Measurements from ENCODE around the gene LAMA3. TPM values are rescaled to one million over a fixed set of nuclear protein-coding genes. Genes with fewer than 3 reads are reported as not detected.

Gene LAMA3, protein sequence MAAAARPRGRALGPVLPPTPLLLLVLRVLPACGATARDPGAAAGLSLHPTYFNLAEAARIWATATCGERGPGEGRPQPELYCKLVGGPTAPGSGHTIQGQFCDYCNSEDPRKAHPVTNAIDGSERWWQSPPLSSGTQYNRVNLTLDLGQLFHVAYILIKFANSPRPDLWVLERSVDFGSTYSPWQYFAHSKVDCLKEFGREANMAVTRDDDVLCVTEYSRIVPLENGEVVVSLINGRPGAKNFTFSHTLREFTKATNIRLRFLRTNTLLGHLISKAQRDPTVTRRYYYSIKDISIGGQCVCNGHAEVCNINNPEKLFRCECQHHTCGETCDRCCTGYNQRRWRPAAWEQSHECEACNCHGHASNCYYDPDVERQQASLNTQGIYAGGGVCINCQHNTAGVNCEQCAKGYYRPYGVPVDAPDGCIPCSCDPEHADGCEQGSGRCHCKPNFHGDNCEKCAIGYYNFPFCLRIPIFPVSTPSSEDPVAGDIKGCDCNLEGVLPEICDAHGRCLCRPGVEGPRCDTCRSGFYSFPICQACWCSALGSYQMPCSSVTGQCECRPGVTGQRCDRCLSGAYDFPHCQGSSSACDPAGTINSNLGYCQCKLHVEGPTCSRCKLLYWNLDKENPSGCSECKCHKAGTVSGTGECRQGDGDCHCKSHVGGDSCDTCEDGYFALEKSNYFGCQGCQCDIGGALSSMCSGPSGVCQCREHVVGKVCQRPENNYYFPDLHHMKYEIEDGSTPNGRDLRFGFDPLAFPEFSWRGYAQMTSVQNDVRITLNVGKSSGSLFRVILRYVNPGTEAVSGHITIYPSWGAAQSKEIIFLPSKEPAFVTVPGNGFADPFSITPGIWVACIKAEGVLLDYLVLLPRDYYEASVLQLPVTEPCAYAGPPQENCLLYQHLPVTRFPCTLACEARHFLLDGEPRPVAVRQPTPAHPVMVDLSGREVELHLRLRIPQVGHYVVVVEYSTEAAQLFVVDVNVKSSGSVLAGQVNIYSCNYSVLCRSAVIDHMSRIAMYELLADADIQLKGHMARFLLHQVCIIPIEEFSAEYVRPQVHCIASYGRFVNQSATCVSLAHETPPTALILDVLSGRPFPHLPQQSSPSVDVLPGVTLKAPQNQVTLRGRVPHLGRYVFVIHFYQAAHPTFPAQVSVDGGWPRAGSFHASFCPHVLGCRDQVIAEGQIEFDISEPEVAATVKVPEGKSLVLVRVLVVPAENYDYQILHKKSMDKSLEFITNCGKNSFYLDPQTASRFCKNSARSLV (N-terminal part only)
- 34.8 to 44.8 TPM (median 42.7 TPM) in 5 replicates for total RNA-seq (2022; extraction: Qiagen RNA extraction)

DNA sequence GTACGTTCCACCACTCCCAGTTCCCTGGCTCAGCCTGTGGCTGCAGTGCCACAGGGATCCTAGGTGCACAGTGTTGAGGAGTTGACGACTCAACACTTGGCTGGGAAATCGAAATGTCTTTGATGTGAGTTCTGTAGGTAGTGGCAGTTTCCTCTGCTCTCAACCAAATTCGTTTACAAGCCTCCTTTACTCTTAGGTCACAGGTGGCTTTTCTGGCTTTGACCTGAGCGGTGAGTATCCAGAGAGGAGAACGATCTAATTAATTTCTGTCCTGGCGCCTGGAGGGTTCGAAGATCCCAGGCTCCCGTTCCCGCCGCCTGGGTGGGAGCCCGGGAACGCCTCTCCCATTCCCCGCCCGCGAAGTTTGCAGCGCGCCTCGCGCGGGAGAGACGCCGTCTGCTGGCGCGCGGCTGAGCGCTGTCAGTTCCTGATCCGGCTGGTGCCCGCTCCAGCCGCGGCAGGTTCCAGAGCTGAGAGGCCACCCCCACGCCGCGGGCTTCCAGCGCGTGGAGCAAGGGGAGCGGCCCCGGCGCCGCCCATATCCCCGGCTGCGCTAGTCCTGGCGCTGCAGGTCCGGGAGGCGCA, at the start of gene LAMA3:
Gene LAMA3, plus strand, starts transcription at position 423 of the 585 bp plus-strand sequence. CDS start 231 bp downstream, outside the sequence.

DNA sequence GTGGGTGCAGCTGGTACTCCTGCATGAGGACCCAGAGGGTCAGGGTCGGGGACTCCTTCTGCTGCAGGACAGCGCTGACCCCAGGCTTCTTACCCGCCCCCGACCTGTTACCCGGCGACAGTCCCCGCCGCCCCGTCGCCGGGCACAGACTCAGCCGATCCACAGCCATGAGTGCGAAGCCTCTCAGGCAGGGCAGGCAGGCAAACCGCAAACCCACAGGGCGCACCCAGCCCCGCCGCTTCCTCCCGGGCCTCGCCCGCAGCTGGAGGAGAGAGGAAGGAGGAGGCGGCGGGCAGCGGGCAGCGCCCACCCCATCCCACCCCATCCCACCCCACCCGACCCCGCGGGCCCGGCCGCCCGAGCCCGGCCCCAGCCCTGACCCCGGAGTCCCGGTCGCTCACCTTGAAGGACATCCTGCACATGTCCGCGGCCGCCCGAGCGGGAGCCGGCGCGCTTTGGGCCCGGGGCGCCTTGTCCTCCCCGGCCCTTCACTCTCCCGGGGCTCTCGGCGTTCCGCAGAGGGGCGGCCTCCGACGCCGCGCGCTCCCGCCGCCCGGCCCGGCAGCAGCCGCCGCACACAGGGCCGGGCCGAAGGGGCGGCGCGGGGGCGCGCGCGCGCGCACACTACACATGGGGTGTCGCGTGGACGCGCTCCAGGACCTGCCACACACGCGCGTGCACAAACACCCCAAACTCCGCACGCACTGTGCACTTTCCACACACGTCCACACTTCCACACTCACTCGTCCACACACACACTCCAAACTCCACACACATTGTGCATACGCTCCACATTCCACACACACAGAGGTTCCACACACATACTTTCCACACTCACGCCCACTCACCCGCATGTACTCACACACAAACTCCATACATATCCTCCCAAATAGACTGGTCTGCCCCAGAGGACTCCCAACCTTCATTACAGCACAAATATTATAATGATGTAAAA, 26.7 kb upstream of the LAMA3 start, which contains the start of gene ANKRD29:
Gene ANKRD29, minus strand, starts transcription at position 603 of the 955 bp plus-strand sequence. Its CDS starts 181 bp downstream, at position 422.

Other genes starting within 250 kb of the LAMA3 start
- gene RIOK3, start 236.2 kb upstream of the LAMA3 start, total RNA-seq (2022; extraction: Qiagen RNA extraction) = 27.9 to 42.9 TPM (median 32.4 TPM) in 5 replicates
- gene RMC1, start 185.9 kb upstream of the LAMA3 start, total RNA-seq (2022; extraction: Qiagen RNA extraction) = 12.7 to 17.2 TPM (median 15.9 TPM) in 5 replicates
- gene NPC1, start 102.9 kb upstream of the LAMA3 start, total RNA-seq (2022; extraction: Qiagen RNA extraction) = 80.5 to 110 TPM (median 104 TPM) in 5 replicates
- gene ANKRD29, start 26.5 kb upstream of the LAMA3 start, total RNA-seq (2022; extraction: Qiagen RNA extraction) = 9.7 to 16.4 TPM (median 13.6 TPM) in 5 replicates